ENCODE results near the gene FCER2.

The FCER2 gene

DNA sequence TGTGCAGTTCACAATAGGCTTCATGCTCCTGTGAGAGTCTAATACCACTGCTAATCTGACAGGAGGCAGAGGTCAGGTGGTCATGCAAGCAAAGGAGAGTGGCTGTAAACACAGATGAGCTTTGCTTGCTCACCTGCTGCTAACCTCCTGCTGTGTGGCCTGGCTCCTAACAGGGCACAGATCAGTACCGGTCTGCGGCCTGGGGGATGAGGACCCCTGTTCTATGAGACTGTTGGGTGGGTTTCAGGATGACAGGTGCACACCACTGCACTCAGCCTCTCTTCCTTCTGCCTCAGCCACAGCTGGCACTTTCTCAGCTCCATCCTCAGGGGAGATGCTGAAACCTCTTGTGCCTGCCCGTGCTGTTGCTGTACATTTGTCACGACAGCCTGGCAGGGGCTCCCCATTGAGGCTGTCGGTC, 20.3 kb upstream of the FCER2 start:
- no peaks in the 10 kb centered on the region for H3K4me1 ChIP-seq (ENCODE audit: control insufficient read depth, insufficient read depth, low read length, poor library complexity, severe bottlenecking)
- H3K9me3 ChIP-seq (ENCODE audit: control insufficient read depth, low read length), result no peaks in the 10 kb centered on the region
- H3K27ac ChIP-seq (ENCODE audit: insufficient read depth, low read length, poor library complexity, severe bottlenecking), result no peak overlapping the region
- H3K4me3 ChIP-seq (ENCODE audit: insufficient read depth, low read depth, low read length, poor library complexity, severe bottlenecking), result no peak overlapping the region
- H3K36me3 ChIP-seq (ENCODE audit: control insufficient read depth, insufficient read depth, low read length), result no peaks in the 10 kb centered on the region
- H3K27me3 ChIP-seq (replicated peaks; ENCODE audit: control insufficient read depth, insufficient read depth, low read length, poor library complexity, severe bottlenecking), result no peaks in the 10 kb centered on the region
- no peak for DNase-seq

DNA sequence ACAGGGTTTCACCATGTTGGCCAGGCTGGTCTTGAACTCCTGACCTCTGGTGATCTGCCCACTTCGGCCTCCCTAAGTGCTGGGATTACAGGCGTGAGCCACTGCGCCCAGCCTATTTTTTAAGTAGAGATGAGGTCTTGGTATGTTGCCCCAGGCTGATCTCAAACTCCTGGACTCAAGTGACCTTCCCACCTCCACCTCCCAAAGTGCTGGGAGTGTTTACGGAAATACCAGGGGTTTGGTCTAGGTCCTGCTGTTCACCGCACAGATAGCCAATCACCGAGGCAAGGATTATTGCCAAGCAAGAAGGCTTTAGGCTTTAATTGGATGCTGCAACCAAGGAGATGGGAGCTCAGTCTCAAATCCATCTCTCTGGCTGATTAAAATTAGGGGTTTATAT, 18.4 kb upstream of the FCER2 start:
- Histone ChIP-seq H3K4me3 (ENCODE audit: insufficient read depth, low read depth, low read length, poor library complexity, severe bottlenecking) (no peak overlapping the region), H3K4me1 (ENCODE audit: control insufficient read depth, insufficient read depth, low read length, poor library complexity, severe bottlenecking) (no peaks in the 10 kb centered on the region), H3K27me3 (replicated peaks; ENCODE audit: control insufficient read depth, insufficient read depth, low read length, poor library complexity, severe bottlenecking) (no peaks in the 10 kb centered on the region), H3K36me3 (ENCODE audit: control insufficient read depth, insufficient read depth, low read length) (no peaks in the 10 kb centered on the region), H3K9me3 (ENCODE audit: control insufficient read depth, low read length) (no peaks in the 10 kb centered on the region), H3K27ac (ENCODE audit: insufficient read depth, low read length, poor library complexity, severe bottlenecking) (no peak overlapping the region)
- DNase-seq, result no peak

DNA sequence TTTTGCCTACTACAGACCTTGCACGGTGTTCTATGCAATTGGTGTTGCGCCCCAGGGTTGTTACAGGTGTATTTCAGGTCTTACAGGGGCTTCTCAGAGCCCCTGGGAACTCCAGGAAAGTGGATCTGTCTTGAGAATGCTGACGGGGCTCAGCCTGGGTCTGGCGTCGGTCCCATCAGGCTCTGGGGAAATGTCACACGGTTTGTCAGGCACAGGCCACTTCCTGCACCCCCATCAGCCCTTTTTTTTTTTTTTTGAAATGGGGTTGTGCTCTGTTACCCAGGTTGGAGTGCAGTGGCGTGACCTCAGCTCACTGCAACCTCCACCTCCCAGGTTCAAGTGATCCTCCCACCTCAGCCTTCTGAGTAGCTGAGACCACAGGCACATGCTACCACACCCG, 16.7 kb upstream of the FCER2 start:
- Histone ChIP-seq H3K4me3 (ENCODE audit: insufficient read depth, low read depth, low read length, poor library complexity, severe bottlenecking) (no peak overlapping the region), H3K9me3 (ENCODE audit: control insufficient read depth, low read length) (no peaks in the 10 kb centered on the region), H3K27me3 (replicated peaks; ENCODE audit: control insufficient read depth, insufficient read depth, low read length, poor library complexity, severe bottlenecking) (no peaks in the 10 kb centered on the region), H3K36me3 (ENCODE audit: control insufficient read depth, insufficient read depth, low read length) (no peaks in the 10 kb centered on the region), H3K4me1 (ENCODE audit: control insufficient read depth, insufficient read depth, low read length, poor library complexity, severe bottlenecking) (no peaks in the 10 kb centered on the region), H3K27ac (ENCODE audit: insufficient read depth, low read length, poor library complexity, severe bottlenecking) (no peak overlapping the region)
- DNase-seq, result no peak

DNA sequence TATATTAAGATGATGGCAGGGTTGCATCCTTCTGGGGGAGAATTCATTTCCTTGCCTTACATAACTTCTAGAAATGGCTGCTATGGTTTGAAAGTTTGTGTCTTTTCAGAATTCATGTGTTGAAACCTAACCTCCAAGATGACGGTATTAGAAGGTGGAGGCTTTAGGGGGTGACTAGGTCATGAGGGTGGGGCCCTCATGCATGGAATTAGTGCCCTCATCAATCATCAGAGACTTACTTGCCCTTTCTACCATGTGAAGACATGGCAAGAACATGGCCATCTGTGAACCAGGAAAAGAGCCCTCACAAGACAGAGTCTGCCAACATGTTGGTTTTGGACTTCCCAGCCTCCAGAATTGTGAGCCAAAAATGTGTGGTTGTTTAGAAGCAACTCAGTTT, 14.8 kb upstream of the FCER2 start:
- H3K4me1 ChIP-seq (ENCODE audit: control insufficient read depth, insufficient read depth, low read length, poor library complexity, severe bottlenecking), result no peaks in the 10 kb centered on the region
- DNase-seq, result no peak
- H3K9me3 ChIP-seq (ENCODE audit: control insufficient read depth, low read length), result no peaks in the 10 kb centered on the region
- no peaks in the 10 kb centered on the region for H3K36me3 ChIP-seq (ENCODE audit: control insufficient read depth, insufficient read depth, low read length)
- H3K4me3 ChIP-seq (ENCODE audit: insufficient read depth, low read depth, low read length, poor library complexity, severe bottlenecking), result no peak overlapping the region
- H3K27me3 ChIP-seq (replicated peaks; ENCODE audit: control insufficient read depth, insufficient read depth, low read length, poor library complexity, severe bottlenecking), result no peaks in the 10 kb centered on the region
- no peak overlapping the region for H3K27ac ChIP-seq (ENCODE audit: insufficient read depth, low read length, poor library complexity, severe bottlenecking)

DNA sequence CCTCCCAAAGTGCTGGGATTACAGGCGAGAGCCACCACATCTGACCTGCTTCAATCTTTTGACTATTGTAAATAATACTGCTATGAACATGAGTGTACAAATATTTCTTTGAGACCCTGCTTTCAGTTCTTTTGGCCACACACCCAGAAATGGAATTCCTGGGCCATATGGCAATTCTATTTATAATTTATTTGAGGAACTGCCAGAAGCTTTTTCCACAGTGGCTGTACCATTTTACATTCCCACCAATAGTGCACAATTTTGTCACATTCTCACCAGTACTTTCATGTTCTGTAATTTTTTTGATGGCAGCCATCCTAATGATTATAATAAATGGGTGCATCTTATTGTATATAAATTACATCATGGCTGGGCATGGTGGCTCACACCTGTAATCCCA, 13.7 kb upstream of the FCER2 start:
- H3K4me1 ChIP-seq (ENCODE audit: control insufficient read depth, insufficient read depth, low read length, poor library complexity, severe bottlenecking), result no peaks in the 10 kb centered on the region
- no peak overlapping the region for H3K27ac ChIP-seq (ENCODE audit: insufficient read depth, low read length, poor library complexity, severe bottlenecking)

DNA sequence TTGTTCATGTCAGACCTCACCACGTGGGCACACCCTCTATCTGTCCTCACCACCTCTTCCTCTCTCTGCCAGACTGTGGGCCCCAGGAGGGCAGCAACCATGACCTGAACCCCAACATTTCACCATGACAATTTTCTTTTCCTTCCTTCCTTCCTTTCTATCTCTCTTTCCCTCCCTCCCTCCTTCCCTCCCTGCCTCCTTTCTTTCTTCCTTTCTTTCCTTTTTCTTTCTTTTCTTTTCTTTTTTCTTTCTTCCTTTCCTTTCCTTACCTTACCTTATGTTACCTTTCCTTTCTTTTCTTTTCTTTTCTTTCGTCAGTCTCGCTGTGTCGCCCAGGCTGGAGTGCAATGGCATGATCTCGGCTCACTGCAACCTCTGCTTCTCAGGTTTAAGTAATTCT, 8.7 kb upstream of the FCER2 start:
- DNase-seq, result no peak
- no peak overlapping the region for H3K4me3 ChIP-seq (ENCODE audit: insufficient read depth, low read depth, low read length, poor library complexity, severe bottlenecking)
- no peak overlapping the region for H3K27ac ChIP-seq (ENCODE audit: insufficient read depth, low read length, poor library complexity, severe bottlenecking)
- H3K36me3 ChIP-seq (ENCODE audit: control insufficient read depth, insufficient read depth, low read length), result no peaks in the 10 kb centered on the region
- peaks cover 18% of the 10 kb centered on the region for H3K4me1 ChIP-seq (ENCODE audit: control insufficient read depth, insufficient read depth, low read length, poor library complexity, severe bottlenecking)
- H3K27me3 ChIP-seq (replicated peaks; ENCODE audit: control insufficient read depth, insufficient read depth, low read length, poor library complexity, severe bottlenecking), result no peaks in the 10 kb centered on the region
- no peaks in the 10 kb centered on the region for H3K9me3 ChIP-seq (ENCODE audit: control insufficient read depth, low read length)

More for the DNA sequence above, 13.7 kb upstream of the FCER2 start:
- Histone ChIP-seq H3K4me3 (ENCODE audit: insufficient read depth, low read depth, low read length, poor library complexity, severe bottlenecking) (no peak overlapping the region), H3K27me3 (replicated peaks; ENCODE audit: control insufficient read depth, insufficient read depth, low read length, poor library complexity, severe bottlenecking) (no peaks in the 10 kb centered on the region), H3K9me3 (ENCODE audit: control insufficient read depth, low read length) (no peaks in the 10 kb centered on the region), H3K36me3 (ENCODE audit: control insufficient read depth, insufficient read depth, low read length) (no peaks in the 10 kb centered on the region)
- DNase-seq, result no peak

DNA sequence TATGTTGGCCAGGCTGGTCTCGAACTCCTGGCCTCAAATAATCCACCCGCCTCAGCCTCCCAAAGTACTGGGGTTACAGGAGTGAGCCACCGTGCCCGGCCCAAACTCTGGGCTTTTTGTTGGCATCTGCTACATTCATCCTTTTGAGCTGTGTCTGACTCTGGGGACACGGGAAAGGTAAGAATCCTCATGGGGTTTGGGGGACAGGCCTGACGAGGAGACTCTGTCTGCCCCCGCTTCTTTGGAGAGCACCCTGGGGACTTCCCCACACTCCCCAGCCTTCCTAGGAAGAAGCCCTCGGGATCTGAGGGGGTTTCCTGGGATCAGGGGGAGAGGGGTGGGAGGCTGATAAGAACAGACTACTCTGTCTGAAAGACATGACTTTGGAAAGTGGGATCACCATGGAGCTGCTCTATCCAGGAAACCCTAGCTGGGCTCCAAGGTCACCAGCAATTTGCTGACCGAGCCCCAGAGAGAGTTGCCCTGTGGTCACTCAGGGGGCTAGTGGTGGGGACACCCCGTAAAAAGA, 8.1 kb upstream of the FCER2 start:
- no peak overlapping the region for H3K27ac ChIP-seq (ENCODE audit: insufficient read depth, low read length, poor library complexity, severe bottlenecking)
- peaks cover 19% of the 10 kb centered on the region for H3K4me1 ChIP-seq (ENCODE audit: control insufficient read depth, insufficient read depth, low read length, poor library complexity, severe bottlenecking)
- no peaks in the 10 kb centered on the region for H3K27me3 ChIP-seq (replicated peaks; ENCODE audit: control insufficient read depth, insufficient read depth, low read length, poor library complexity, severe bottlenecking)
- H3K9me3 ChIP-seq (ENCODE audit: control insufficient read depth, low read length), result no peaks in the 10 kb centered on the region
- no peak overlapping the region for H3K4me3 ChIP-seq (ENCODE audit: insufficient read depth, low read depth, low read length, poor library complexity, severe bottlenecking)
- H3K36me3 ChIP-seq (ENCODE audit: control insufficient read depth, insufficient read depth, low read length), result no peaks in the 10 kb centered on the region
- DNase-seq, result no peak

DNA sequence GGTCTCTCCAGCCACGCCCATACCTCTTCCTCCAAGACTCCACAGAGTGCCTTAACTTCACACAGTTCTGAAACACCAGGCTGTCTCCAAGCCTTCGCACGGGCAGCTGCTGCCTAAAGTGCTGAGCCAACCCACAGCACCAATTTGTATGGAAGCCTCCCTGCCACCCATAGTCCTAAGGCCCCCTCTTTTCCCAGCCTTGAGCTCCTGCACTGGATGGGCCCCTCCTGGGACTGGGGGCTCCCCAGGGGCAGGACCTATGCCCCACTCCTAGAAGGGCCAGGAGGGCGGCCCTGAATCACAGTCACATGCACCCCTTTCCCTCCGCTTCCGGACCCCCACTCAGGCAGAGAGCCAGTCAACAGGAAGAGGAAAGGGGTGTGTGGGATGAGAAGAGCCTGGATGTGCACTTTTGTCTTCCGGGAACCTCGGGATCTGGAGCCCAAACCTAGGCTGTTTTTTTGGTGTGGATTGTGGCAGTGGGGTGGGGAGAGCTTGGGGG, 5.1 kb upstream of the FCER2 start:
- Histone ChIP-seq H3K4me1 (ENCODE audit: control insufficient read depth, insufficient read depth, low read length, poor library complexity, severe bottlenecking) (peaks cover 20% of the 10 kb centered on the region), H3K36me3 (ENCODE audit: control insufficient read depth, insufficient read depth, low read length) (no peaks in the 10 kb centered on the region), H3K9me3 (ENCODE audit: control insufficient read depth, low read length) (no peaks in the 10 kb centered on the region), H3K4me3 (ENCODE audit: insufficient read depth, low read depth, low read length, poor library complexity, severe bottlenecking) (no peak overlapping the region), H3K27me3 (replicated peaks; ENCODE audit: control insufficient read depth, insufficient read depth, low read length, poor library complexity, severe bottlenecking) (no peaks in the 10 kb centered on the region), H3K27ac (ENCODE audit: insufficient read depth, low read length, poor library complexity, severe bottlenecking) (peak overlapping the region; percentile 76)
- no peak for DNase-seq

DNA sequence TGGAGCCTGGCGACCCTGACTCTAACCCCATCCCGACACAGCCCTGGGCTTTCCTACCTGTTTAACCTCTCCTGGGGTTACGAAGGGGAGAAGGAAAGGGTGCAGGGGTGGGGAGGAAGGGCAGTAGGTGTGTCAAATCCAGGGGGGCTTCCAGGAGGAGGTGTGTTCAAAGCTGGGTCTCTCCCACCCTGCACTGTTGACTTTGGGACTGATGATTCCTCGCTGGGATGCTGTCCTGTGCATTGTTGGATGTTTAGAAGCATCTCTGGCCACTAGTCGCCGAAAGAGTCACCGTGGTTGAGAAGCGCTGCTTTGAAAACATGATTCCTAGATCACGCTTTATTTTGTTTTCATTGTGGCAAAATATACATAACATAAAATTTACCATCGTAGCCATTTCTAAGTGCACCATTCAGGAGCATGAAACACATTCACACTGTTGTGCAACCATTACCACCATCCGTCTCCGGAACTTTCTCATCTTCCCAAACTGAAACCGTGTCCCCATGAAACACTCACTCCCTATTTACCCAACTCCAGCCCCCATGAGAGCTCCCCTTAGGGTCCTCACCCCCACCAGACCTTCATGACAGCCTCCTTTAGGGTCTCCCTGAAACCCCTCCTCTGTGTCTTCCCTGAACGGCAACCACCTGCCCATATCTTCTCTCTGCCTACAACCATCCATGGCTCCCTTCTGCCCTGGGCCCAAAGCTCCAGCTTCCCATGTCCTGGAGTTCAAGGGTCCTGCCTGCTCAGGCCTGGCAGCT, 4.4 kb upstream of the FCER2 start:
- no peaks in the 10 kb centered on the region for H3K27me3 ChIP-seq (replicated peaks; ENCODE audit: control insufficient read depth, insufficient read depth, low read length, poor library complexity, severe bottlenecking)
- H3K9me3 ChIP-seq (ENCODE audit: control insufficient read depth, low read length), result no peaks in the 10 kb centered on the region
- peak overlapping the region; percentile 38 for H3K4me3 ChIP-seq (ENCODE audit: insufficient read depth, low read depth, low read length, poor library complexity, severe bottlenecking)
- peaks cover 20% of the 10 kb centered on the region for H3K4me1 ChIP-seq (ENCODE audit: control insufficient read depth, insufficient read depth, low read length, poor library complexity, severe bottlenecking)
- no peaks in the 10 kb centered on the region for H3K36me3 ChIP-seq (ENCODE audit: control insufficient read depth, insufficient read depth, low read length)
- no peak for DNase-seq
- peak overlapping the region; percentile 76 for H3K27ac ChIP-seq (ENCODE audit: insufficient read depth, low read length, poor library complexity, severe bottlenecking)

DNA sequence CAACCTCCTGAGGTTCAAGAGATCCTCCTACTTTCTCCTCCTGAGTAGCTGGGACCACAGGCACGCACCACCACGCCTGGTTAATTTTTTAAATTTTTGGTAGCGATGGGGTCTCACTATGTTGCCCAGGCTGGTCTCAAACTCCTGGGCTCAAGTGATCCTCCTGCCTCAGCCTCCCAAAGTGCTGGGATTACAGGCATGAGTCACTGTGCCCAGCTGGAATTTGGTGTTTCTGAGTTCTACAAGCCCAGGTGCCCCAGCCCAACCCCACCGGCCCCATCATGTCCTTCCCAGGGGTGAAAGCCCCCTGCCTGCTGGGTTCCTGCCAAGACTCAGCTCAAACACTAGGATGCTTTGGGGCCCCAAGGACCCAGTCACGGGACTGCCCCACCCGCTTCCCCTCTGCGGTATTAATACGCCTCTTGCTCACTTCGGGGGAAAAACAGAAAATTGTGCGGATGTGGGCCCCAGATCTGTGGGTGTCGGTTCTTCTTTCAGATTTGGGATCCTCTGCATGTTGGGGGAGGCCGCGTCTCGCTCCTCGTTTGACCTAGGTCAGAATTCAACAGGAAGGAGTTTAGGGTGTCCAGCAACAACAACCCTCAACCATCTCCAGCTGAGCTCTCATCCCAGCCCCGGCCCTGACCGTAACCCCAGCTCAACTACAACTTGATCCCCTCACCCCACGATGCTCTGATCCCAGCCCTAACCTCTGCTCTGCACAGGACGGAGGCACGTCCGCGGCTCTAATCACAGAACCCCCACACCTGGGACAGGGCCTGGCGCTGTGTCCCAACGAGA, 3.7 kb upstream of the FCER2 start:
- Histone ChIP-seq H3K27me3 (replicated peaks; ENCODE audit: control insufficient read depth, insufficient read depth, low read length, poor library complexity, severe bottlenecking) (no peaks in the 10 kb centered on the region), H3K9me3 (ENCODE audit: control insufficient read depth, low read length) (no peaks in the 10 kb centered on the region), H3K36me3 (ENCODE audit: control insufficient read depth, insufficient read depth, low read length) (no peaks in the 10 kb centered on the region), H3K4me3 (ENCODE audit: insufficient read depth, low read depth, low read length, poor library complexity, severe bottlenecking) (peak overlapping the region; percentile 38), H3K27ac (ENCODE audit: insufficient read depth, low read length, poor library complexity, severe bottlenecking) (peak overlapping the region; percentile 76), H3K4me1 (ENCODE audit: control insufficient read depth, insufficient read depth, low read length, poor library complexity, severe bottlenecking) (peaks cover 20% of the 10 kb centered on the region)
- DNase-seq, result peak; percentile 53 to 62 (median 57)
